ENCODE results near the gene RNLS.

Gene RNLS

DNA sequence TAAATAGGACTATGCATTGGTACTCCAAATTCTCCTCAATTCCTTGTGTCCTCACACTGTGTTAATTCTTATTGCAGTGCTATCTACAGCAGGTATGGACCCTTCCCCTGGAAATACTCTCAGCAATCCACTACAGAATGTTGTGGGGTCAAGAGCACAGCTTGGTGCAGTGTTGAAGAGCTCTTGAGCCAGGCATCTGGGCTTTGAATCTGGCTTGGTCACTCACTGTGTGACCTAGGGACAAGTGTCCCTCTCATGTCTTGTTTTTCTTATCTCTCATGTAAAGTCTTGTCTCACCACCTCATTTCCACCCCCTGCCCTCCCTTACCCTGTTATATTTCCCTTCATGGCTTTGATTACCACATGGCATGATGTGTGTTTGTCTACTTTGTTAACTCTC is 159.4 kb downstream of the RNLS start:
- DNase-seq = no peak

DNA sequence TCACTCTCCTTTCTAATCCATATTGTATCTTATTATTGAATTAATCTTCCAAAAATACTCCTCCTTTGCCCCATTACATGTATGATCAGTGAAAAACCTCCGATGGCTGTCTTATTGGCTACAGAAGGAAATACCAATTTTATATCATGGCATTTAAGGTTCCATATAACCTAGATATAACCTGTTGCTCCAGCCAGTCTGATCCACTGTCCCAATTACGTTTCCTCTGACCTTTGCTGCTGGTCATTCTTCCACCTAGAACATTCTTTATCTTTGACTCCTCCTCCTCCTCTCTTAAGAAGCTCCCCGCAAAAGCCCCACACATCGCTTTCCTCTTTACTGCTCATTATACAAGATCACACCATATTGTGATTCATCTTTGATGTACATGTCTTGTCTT is 161.5 kb downstream of the RNLS start:
- no peak for DNase-seq

DNA sequence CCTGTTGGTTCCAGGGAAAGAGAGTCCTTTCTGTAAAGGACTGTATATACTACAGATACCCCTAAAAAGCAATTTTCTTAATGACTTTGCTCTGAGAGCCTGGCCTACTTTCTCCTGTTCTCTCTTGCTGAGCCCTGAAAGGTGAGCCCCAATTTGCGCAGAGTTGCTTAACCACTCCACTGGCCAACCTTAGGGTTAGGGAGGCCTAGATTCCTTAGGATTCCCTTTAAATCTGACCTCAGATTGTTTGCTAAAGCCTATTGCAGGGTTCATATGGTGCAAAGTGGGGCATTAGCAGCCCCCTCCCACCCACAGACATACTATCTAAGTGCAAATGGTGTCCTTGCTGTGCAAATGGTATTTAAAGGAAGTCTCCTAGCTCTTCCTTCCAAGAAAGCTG is 164.2 kb downstream of the RNLS start:
- DNase-seq = no peak

DNA sequence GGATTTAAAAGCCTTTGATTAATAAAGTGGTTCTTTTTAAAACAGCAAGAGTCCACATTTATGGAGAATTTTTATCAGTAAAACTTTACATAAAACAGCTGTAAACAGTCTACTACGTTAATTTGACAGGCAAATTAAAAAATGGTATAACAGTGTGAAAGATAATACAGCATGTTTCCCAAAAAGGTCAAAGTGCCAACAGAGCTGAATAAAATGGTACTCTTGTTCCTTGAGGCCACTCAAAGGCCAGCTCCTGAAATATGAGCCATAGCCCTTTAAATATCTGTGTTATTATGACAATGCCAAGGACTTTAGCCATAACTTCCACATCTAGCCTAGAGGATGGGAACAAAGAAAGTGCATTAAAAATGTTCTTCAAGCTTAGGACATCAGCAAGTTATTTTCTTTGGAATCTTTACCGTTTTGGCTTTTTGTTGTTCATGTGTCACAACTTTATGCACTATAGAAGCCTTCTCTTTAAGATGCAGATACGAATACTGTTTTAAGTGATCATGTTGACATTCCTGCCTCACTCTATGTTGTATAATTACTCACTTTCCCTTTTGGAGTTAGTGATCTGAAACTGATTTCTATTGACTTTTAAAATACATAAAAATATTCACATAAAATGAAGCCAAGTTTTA is 165.6 kb downstream of the RNLS start:
- DNase-seq = no peak

DNA sequence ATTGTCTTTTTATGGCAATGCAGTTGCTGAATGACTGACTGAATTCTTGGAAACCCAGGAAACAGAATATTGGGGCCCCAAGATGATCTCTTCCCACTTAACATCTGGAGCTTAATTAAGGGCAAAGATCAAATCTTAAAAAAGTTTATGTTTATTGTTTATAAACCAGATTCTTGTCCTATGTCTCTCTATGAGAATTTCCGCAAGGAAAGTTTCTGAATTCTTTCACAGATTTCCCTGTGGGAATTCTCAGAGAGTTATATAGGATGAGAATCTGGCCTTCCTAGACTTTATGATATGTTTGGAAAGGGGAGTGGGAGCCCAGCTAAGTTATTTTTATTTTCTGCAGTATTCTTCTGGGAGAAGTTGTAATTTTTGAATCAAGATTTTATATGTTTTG is 166.3 kb downstream of the RNLS start:
- no peak for DNase-seq

DNA sequence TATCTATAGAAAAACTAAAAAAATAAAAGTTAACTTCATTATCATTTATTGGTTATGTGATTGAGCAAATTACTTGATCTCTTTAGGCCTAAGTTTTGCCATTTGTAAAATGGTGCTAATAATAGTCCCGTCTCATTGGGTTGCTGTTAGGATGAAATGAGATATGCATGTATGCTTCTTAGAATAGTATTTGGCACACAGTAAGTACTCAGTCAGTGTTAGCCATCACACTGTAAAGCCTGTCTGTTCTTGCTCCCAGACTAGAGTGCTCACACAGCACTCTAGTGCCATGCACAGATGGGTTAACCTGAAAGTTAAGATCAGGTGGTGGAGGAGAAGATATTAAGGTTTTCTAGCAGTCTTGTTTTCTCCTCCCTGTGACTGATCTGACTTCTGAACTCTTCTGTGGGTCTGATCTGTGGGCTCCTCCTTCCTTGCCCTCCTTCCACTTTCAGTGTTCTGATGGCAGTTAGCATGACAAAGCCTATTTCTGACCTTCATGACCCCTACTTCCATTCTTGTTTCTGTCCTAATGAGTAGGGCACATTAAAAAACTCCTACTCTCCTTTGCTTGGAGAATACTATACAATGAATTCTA is 167.5 kb downstream of the RNLS start:
- DNase-seq = no peak

DNA sequence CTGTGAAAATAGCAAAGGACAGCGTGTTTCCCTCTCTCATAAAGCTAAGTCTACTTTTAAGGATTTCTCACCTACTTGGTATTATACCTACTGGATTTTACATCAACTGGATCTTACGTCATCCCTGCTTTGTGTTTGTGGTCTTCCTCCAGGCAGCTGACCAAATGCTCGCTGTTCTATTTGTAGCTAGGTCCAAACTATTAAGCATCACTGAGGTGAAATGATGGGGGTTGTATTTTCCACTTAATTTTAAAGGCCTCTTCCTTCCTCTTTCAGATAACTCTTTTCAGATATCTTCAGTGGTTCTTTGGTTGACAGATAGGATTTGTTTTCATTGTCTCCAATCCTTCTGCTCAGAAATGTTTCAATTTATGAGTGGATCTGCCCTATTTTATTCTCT is 169.7 kb downstream of the RNLS start:
- DNase-seq = no peak

DNA sequence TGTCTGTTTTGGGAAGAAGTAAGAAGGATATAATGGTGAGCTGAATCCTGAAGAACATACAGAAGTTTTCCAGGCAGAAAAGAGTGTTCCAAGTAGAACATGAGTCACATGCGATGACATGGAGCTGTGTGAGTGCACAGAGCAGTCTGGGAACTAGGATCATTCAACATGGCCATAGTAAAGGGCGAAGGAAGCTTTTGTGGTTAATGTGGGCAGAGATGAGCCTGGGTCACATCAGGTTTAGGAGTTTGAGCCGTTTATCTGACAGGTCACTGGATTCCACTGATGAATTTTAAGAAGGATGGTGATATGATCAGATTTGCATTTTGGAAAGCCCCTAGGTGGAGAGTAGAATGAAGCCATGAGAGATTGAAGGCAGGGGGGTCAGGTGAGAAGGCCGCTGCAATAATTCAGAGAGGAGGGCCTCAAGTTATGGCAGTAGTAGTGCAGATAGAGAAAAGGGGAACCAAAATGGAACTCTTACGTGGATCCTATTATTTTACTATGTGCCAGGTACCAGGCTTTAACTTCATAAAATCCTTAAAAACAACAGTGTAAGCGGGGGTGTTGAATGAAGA is 171.3 kb downstream of the RNLS start:
- no peak for DNase-seq

DNA sequence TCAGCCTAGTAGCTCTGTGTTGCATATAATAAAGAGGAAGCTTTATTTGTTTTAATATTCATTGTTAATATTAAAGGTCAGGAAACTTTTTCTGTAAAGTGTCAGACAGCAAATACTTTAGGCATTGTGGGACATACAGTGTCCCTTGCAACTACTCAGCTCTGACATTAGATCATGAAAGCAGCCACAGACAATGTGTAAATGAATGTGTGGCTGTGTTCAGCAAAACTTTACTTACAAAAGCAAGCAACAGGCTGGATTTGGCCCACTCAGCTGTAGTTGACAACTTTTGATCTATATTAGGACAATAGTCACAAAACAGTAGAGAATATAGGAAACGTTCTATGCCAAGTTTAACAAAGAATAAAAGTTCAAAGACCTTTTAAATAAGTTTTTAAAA is 173.3 kb downstream of the RNLS start:
- DNase-seq = no peak

DNA sequence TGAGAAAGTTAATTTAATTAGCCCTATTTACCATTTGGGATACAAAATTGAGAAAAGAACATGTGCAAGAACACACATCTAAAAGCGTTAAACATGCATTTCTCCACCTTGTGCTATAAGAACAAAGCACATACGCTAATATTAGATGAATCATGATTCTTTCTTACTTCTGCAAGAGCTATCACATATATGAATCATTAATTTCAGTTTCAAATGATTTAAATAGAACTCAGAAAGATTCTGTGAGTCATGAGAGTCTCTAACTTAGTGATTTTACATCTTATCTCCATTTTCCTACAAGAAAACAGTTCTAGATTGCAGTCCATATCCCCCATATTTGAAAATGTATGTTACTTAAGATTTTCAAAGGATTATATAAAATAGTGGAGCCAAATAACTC is 173.9 kb downstream of the RNLS start:
- DNase-seq = no peak

DNA sequence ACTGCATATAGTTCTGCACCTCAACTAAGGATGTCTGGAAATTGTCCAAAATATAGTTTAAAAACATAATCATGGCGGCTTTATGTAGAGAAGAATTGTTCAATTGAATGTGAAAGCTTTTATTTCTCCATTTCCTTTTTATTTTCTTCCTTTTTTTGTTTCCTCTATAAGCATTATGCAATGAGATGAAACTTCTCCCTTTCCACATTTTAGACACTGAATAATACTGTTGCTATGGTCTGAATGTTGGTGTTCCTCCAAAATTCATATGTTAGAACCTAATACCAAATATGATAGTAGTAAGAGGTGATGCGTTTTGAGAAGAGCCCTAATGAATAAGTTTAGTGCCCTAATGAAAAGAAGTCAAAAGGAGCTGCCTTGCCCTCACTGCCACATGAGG is 175.0 kb downstream of the RNLS start:
- no peak for DNase-seq

DNA sequence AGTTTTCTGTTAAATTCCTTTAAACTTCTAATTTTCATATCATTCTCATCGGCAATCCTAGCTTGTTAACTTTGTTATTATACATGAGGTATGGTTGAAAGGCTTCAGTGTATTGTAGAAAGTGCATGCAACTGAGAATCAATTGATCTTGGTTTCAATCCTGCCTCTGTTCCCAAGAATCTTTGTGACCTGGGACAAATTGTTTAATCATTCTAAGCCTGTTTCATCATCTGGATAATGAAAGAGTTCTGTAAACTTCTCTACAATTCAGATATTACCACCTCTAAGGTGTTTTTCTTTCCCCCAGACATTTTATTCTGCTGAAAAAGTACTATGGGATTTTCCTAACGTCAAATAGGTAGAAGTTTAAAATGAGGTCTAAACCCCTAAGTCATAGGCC is 179.0 kb downstream of the RNLS start:
- no peak for DNase-seq

DNA sequence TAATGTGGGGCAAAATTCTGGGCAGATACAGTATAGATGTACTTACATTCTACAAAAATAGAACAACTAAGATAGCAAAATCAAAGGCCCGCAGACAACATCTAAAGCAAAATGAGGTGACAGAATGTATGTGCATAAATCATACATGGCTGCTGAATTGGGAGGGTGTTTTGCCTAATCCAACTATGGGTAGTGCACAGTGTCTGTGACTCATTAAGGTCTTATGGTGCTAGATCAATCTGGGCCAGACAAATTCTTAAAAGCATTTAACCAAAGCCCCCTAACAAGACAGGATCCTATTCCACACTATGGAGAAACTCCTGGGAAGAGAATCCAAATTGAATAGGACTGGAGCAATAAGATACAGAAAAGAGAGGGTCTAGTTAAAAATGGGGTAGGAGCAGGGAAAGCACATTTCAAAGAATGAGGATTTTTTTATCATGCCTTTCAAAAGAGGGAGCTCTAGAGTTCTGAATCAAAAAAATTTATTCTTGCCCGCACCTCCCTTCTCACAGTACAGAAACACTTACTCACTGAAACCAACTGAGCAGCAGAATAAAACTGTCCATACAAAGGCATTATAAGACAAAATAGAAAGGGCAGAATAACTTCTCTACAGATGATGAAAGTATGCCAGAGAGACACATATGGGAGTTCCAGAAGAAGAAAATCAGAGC is 181.3 kb downstream of the RNLS start:
- DNase-seq = no peak

DNA sequence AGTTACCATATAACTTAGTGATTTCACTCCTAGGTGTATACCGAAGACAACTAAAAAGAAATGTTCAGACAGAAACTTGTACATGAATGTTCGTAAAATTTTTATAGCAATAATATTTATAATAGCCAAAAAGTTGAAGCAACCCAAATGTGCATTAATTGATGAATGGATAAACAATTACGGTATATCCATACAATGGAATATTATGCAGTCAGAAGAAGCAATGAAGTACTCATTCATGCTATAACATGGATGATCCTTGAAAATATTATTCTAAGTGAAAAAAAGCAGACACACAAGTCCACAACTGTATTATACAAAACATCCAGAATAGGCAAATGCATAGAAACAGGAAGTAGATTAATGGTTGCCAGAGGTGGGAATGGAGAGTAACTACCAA is 183.9 kb downstream of the RNLS start:
- DNase-seq = no peak

DNA sequence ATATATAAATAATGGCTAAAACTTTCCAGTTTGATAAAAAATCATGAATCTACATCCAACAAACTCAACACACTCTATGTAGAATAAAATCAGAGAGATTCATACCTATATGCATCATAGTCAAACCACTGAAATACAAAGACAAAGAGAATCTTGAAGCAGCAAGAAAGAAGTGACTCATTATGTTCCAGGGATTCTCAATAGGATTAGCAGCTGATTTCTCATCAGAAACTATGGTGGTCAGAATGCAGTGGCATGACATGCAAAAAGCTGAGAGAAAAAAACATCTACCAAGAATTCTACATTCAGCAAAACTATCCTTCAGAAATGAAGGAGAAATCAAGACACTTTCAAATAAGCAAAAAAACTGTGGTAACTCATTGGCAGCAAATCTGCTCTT is 187.4 kb downstream of the RNLS start:
- no peak for DNase-seq

DNA sequence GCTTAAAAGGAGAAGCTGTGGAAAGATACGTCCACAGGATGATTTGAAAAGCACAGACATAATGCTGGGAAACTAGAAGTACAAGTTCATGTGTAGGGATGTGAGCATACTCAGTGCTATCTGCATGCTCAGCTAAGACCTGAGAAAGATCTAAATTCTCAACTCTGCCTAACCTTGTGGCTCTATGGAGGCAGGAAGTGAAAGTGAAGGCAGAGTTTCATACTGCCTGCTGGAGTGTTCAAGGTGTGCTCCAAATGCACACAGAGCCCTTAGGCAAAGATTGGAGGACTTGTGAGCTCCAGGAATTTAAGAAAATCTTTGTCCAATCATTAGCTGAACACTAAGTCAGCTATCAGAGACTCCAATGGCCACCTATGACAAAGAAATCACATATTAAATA is 190.9 kb downstream of the RNLS start:
- no peak for DNase-seq

DNA sequence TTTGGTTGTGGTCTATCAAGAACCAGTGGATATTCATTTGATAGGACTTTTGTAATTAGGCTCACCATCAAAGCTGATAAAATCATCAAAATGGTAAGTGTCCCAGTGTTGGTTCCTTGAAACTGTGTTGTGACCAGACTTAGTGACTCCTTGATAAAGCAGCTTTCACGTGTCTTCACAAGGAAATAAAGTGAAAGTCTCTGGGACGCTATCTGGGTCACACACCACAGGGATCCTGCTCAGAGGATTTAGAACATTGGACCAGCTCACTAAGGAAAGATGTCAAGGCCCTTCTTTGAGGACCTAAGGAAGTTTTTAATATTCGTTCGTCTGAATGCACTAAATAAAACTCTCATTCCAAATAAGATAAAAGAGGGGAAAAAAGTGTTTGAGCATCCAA is 193.1 kb downstream of the RNLS start:
- DNase-seq = no peak

DNA sequence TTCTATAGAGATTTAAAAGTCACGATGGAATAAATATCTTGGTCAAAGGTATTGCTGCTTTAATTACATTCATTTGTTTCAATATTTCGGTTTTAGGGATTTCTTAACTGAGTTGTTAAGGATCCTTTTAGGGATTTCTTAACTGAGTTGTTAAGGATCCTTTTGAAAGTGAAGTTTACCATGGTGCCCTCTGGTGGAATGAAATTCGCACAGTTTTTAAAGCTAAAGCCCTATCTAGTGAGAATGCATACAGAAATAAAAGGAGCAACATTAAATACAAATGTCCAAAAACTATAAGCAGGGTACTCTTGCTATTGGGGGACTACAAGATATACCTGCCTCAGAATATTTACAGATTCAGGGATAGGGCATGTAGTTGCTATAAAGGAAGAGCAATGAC is 193.7 kb downstream of the RNLS start:
- DNase-seq = no peak

DNA sequence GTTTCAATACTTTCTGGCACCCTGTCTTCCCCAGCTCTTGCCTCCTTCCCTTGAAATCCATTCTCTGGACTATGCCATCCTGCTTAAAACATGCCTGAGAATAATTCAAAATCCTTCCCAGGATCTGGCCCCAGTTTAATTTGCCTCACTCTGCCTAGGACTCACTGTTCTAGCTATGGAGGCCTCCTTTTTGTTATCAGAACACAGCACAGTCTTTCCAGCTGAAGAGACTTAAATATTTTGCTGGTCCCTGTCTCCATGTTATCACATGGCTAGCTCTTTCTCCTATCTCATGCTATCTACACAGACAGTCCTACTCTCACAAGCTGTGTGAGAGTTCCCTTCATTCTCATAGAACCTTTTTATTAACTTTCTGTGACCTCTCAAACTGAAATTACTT is 194.8 kb downstream of the RNLS start:
- DNase-seq = no peak

DNA sequence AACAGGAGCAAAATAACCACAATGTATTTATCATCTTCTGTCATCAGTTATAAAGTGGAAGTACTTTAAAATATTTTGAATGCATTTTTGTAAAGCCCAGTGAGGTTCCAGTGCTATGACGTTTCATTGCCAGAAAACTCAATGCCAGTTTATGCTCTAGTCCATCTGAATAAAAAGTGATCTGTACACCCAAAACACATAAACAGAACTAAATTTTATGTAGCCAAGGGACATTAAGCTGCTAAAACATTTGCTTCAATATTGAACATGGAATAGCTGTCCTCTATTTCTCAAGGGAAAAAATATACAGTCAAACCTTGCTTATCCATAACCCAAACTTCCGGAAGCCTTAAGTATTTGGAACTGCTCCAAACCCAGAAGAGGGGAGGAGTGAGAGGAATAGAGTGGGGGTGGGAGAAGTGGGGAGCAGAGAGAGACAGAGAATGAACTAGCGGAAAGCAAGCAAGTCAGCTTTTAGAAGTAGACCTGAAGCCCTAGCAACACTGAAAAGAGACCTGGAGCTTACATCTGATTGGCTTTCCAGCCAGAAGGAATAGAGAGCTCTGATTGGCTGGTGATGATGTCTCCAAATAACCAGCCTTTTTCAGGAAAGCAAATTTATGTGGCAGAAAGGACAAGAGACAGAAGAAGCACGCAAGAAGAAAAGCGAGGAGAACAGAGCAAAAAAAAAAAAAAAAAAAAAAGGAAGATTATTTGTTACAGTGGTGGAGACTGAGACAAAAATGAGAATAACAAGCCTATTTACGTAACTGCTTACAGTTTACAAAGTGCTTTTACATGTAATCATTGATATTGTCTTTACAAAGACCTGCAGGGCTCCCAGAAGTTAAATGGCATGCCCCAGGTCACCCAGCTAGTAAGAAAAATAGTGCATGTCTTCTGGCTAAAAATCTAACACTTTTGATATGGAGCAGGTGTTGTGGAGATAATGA is 196.0 kb downstream of the RNLS start:
- no peak for DNase-seq

DNA sequence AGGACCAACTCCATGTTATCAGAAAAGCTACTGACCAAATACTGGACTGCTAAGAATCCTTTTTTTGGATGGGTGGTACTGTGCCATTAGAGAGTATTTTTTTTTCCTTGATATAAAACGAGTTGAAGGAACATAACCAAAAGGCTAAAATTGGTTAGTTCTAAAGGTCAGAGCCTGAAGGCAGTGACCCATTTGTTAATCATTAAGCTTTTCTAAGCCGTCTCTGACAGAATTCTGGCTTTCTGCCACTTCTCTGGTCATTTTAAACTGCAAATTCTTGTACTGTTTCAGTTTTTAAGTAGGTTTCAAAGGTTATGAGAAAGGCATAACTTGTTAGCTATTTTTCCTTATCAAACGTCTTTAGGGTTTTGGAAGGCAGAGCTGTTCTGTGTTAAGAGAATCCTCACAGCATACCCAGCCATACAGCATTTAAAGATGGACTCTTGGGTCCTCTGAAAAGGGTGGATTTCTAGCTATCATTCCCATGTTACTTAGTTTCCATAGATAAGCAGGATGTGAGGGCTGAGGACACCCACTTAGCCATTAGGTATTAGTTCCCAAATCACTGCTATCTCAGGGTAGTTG is 196.8 kb downstream of the RNLS start:
- no peak for DNase-seq

DNA sequence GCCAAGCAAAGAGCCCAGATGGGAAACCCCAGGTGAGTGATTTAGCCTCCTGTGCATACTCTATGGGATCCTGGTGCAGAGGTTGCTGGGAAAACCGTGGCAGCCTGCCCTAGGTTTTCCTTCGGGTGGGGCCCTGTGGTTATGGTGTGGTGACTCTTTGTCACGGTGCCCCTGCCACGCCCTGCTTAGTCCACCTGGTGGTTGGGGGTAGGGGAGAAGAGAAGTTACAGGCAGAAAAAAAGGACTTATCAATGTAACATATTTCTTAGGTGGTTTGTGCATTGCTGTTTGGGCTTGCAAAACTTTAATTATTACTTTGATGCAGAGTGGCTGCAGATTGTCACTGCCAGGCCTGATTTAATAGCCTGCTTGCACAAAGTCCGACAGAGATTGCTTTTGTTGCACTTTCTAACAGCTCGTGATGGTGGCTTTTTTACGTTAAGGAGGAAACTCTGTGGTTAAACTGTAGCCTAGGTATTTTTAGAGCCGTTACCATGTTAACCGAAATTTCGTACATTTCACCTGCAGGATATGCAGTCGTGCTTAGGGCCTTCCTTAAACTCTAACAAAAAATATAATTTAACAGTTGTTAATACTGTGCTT is 197.4 kb downstream of the RNLS start:
- no peak for DNase-seq

Measured in NCI-H1436 (cell line).